Activated CD8-positive, alpha-beta memory T cell treated with anti-CD3 and anti-CD28 coated beads, Interleukin-2, amount 50 U/mL, for 4 hours (primary cell): ENCODE data around the gene ORM2.

Source experiments
- DNase-seq: peaks from one replicate; pipeline ENCODE4 v3.0.0-alpha.2; 2020

The ORM2 gene

GRCh38 chr9:114296338-114296737, 33.3 kb upstream of the ORM2 start:
- DNase-seq = no peak

- DNase-seq = no peak
These were observed 30.1 kb upstream of the ORM2 start for GRCh38 chr9:114299286-114300152.

- DNase-seq = no peak
These were observed 29.4 kb upstream of the ORM2 start for GRCh38 chr9:114300153-114300845.

DNA sequence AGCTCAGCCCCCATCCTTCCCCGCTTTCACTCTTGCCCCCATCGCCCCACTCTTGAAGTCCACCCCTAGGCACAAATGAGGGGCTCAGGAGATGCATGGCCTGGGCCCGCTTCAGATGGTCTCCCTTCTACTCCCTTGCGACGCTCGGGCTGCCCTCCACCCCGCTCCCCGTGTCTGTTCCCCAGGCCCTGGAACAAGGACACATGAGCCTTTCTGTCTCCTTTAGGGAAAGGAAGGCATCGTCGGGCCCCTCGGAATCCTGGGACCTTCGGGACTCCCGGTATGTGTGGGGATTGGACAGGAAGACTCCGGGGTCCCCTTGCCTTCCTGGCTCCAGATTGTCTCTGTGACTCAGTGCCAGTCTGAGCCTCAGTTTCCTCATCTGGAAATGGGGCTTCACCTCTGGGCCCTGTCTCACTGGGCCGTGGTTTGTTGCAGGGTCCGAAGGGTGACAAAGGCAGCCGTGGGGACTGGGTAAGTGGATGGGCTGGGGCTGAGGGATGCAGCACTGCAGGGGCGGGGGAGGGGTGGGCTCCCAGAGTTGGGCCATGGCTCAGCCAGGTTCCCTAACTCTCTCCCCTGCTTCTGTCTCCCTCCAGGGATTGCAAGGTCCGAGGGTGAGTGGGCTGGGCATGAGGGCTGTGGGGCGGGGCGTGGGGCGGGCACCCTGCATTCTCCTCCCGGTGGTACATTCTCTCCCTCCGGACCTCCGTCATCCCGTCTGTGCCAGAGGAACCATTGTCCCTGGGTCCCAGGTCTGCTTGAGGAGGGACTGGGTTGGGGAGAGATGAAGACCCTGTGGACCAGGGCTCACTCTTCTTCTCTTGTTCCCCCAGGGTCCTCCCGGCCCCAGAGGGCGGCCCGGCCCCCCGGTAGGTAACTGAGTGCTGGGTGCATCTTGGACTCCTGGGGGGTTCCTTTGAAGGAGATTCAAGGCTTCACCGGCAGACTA, 28.5 kb upstream of the ORM2 start:
- no peak for DNase-seq

- DNase-seq = no peak
These were observed 27.7 kb upstream of the ORM2 start for GRCh38 chr9:114301798-114302565.

DNA sequence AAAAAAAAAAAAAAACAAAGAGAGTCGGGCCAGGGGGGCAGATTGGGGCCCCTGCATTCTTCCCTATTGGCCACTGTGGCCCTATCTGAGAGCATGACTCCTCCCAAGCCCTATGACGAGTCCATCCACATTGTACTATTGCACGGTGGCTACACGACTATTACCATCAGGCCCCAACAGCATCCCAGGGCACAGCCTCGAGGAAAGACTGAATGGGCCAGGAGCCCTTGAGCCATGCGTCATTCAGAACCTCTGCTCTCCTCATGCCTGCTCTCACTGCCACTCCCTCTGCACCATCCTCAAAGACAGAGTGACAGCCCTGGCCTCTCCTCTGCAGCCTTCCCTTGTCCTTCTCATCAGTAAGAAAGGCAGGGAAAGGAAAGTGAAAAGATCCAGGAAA, 26.9 kb upstream of the ORM2 start:
- DNase-seq = no peak

- DNase-seq = no peak
These were observed 26.1 kb upstream of the ORM2 start for GRCh38 chr9:114303571-114303970.

DNA sequence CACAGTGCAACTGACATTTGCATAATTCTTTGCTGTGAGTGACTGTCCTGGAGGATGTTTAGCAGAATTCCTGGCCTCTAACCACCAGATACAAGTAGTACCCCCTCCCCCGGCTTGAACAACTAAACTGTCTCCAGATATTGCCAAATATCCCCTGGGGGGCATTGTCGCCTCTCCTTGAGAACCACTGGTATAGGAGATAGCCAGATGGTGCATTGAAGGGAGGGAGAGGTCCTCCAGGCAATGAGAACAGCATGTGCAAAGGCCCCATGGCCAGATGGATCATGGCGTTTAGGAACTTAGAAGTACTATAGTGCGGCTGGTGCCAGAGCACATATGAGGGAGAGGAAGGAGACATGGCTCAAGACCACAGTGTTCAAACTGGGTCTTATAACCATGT, 25.7 kb upstream of the ORM2 start:
- DNase-seq = no peak

DNA sequence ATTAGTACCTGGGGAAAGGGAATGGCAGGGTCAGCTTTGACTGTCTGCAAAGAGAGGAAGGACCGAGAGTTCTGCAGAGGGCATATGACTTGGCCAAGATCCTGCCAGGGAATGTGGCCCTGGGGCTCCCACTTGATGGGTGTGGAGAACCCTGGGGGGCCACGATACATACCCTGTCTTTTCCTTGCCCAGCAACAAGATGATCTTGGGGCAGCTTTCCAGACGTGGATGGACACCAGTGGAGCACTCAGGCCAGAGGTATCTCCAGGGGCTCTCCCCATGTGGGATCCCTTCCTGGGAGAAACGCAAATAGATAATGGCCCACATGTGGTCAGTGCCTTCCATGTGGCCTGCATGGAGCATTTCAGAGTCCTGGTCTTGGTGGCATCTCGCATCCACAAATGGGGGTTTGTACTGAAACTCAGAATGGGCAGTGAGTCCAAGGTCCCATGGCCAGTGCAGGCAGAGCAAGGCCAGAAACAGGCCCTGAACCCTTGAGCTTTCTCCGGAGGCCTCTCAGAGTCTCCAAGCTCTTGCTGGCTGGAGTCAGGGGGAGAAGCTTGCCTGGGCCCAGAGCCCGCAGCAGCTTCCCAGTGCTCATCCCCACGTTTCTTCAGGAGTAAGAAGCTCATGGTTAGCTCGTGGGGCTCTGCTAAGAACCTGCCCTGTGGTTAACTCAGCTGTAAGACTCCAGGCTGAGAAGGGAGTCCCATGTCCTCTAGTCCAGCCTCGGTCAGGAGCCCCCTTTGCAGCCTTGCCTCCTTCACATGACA, 25.1 kb upstream of the ORM2 start:
- no peak for DNase-seq

DNA sequence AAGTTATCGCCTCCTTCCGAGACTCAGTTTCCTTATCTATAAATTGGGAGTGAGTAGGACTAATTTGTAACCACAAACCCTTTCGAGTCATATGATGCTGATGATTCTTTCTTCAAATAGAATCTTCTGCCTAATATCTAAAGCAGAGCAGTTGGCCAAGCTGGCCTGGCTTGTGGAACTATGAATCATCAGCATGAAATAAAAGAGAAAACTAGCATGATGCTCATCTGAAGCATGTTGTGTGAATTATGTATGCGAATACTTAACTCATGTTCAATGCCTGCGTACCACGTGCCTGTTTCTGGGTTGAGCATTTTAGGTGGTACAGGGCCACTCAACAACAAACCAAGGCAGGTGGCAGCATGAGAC, 21.8 kb upstream of the ORM2 start:
- DNase-seq = no peak

DNA sequence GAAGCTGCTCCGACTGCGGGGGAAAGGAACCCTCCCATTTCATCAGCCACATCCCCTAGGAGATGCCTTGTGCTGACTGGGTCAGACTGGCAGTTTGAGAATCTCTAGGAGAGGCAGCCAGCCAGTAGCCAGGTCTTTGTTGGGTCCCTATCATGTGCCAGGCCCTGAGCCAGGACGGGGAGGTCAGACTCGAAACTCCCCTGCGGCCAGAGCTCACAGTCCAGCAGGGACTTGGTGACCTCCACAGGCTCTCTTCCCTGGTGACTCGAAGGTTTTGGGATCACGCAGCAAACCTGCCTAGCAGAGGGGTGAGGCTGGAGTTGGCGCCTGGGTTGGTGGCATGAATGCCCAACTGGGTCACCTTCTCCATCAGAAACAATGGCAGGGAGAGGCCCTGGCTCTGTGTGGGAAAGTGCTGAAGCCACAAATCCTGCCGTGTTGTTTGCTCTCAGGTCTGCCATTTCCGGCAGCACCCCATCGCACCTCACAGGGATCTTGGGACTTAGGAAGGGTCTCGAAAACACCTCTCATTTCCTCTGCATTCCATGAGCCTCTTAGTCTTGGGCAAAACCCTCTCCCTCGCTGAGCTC, 21.2 kb upstream of the ORM2 start:
- no peak for DNase-seq

DNA sequence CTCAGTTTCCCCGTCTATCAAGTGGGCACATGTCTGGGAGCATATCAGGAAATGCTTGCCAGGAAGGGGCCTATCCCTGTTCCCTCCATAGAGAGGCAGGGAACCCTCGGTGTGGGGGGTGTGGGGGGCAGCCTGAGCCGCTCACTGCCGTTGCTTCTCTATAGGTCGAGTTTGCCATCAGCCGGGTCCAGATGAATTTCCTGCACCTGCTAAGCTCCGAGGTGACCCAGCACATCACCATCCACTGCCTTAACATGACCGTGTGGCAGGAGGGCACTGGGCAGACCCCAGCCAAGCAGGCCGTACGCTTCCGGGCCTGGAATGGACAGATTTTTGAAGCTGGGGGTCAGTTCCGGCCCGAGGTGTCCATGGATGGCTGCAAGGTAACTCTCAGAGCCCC, 20.6 kb upstream of the ORM2 start:
- no peak for DNase-seq

DNA sequence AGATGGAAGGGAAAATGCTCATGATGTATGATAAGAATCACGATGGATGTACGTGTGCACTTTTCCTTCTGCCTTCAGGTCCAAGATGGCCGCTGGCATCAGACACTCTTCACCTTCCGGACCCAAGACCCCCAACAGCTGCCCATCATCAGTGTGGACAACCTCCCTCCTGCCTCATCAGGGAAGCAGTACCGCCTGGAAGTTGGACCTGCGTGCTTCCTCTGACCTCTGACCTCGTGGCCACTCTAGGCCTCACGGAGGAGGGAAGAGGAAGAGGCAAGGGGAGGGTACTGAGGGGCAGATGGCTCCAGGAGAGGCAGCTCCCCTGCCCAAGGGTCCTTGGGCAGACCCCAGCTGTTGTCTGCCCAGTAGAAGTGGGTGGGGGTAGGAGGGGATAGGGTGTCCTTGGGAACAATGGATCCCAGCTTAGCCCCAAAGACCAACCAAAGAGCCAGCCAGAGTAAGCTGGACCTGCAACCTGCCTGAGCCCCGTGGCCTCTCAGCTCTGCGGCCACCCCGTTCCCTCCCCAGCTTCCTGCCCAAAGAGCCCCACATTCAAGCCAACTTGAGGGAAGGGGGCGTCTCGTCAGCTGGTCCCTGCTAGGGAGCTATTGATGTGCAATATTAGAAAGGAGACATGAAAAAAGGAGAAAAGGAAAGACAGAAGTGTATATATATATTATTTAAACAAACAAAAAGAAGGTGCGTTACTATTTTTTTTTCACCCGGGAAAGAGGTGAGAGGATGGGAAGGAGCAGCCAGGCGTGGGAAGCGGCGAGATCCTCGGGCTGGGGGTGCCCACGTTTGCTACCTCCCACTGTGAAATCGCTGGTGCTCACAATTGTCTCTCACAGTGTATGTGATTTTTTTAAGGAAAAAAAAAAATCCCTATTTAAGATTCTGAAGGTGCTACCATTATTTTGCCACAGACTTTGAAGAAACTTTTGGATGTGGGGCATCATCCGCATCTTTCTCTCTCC, 18.9 kb upstream of the ORM2 start:
- no peak for DNase-seq

DNA sequence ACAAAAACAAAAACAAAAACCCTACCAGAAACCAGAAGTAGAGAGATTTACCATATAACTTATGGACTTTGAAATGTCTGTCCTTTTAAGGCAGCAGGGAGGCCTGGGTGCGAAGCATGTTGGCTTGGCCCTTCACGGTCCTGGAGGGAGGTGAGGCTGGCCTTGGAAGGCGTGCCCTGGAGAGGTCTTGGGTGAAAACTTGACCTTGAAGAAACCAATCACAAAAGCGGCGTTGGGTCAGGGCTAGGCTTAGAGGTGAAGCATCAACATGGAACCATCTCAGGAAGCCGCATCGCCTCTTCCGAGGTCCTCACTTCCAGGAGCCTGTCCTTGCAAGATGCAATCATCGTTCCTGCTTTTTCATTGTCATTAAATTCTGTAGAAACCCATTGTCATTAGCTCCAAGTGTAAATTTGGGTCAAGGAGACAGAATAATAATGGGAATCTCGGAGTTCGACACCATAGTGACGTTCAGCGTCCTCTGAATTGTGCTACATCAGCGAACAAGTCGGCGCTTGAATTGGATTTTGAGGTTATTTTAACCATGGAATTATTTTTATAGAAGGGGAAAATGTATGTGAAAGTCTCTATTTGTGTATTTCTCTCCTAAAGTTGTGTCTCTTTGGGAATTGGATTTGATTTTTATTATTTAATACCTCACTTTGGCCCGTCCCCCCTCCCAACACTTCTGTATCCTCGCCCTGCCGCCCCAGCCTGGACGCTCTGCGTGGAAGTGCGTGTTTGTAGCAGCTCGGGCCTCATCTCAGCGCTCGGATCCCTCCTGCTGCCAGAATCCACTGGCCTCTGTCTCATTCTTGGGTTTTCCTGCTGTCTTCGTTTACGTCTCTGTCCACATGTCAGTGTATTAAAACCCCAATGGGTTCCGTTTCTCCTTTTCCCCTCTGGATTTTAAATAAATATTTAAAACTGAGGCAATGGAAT, 17.8 kb upstream of the ORM2 start:
- no peak for DNase-seq

DNA sequence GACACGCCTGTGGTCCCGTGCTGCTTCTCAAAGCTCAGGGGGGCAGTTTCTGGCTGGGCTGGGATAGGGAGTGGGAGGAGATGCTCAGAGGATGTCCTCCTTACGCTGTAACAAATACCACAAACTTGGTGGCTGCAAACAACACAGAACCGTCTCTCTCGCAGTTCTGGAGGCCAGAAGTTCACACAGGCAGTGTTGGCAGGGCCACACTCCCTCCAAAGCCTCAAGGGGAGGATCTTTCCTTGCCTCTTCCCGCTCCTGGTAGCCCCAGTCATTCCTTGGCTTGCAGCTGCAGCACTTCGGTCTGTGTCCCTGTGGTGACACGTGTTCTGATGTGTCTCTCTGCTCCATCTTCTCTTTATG, 17.2 kb upstream of the ORM2 start:
- no peak for DNase-seq

DNA sequence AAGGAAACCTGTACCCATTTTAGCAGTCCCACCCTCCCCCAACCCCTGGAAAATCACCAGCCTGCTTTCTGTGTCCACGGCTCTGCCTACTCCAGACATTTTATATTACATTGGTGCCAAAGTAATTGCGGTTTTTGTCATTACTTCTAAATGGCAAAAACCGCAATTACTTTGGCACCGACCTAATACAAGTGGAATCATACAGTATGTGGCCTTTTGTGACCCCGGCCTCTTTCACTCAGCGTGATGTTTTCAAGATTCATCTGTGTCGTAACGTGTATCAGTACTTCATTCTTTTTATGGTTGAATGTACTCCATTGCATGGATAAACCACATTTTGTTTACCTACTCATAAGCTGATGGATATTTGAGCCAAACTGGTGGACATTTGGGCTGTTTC, 16.5 kb upstream of the ORM2 start:
- no peak for DNase-seq

DNA sequence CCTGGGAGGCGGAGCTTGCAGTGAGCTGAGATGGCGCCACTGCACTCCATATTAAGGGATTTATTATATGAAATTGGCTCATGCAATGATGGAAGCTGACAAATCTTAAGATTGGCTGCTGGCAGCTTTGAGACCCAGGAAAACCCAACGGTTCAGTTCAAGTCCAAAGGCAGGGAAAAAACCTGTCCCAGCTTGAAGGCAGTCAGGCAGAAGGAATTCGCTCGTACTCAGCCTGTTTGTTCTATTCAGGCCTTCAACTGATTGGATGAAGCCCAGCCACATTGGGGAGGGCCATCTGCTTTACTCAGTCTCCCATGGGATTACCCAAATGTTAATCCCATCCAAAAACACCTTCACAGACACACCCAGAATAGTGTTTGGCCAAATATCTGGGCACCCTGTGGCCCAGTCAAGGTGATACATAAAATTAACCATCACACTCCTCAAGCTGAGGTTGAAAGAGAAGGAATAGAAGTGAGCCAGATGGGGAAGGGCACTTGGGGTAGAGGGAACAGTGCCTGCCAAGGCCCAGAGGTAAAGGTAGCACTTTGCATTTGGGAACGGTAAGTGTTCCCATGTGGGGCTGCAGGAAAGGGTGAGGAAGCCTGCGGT, 15.3 kb upstream of the ORM2 start:
- DNase-seq = no peak

GRCh38 chr9:114314881-114315722, 14.6 kb upstream of the ORM2 start:
- DNase-seq = no peak
